Measurements from ENCODE around the gene ARMC2.
"Not testable (repeated sequence)": the region's sequence is repeated elsewhere in the genome, so short reads cannot be mapped to it uniquely, and the experiment has no call there.

The ARMC2 gene

DNA sequence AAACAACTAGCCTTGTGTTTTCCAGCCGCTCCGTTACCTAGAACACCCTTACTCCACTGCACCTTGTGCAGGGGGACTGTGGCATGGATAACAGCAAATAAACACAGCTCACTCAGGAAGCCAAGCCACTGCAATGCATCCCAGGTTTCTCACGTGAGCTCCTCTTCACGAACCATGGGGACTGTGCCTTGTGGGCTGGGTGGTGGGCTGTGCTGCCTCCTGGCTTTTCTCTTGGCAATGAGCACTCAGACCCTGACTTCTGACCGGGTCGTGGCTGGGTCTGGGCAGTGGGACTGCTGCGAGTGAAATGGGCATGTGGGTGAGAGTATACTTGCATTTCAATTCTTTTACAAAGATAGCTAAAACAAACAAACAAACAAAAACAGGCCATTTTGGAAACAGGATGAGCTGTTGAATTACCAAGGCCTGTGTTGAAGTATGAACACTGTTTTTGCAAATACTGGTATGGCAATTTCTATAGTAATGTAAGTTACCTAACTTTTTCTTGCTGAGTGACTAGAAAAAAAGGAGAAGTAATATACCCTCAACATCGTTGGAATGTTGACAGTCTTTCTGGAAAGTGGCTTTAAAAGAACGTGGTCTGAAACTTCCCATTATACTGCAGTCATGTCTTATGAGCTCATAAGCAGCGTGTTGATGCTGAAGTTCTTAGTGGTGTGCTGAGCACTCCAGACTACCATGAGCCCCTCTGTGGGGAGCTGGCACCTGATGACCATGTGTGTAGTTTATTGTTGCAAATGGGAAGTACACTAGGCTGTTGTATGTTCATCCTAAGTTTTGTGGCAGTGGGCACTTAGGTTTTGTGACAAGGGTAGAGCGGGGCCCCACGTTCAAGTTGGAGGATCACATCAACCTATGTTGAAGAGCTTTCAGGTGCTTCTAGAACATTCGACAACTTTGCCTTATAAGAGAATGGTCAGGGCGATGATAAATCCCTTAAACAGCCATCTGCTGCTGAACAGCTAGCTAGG is 120.4 kb downstream of the ARMC2 start:
- ATAC-seq (replicated peaks) = no peak
- Mint-ChIP-seq H3K27ac (no peak overlapping the region), H3K4me3 (no peak overlapping the region), H3K36me3 (no peaks in the 10 kb centered on the region), H3K9me3 (no peaks in the 10 kb centered on the region), H3K4me1 (peaks cover 10 to 17% of the 10 kb centered on the region in 2 donors), H3K27me3 (no peaks in the 10 kb centered on the region)
- DNase-seq = no peak

DNA sequence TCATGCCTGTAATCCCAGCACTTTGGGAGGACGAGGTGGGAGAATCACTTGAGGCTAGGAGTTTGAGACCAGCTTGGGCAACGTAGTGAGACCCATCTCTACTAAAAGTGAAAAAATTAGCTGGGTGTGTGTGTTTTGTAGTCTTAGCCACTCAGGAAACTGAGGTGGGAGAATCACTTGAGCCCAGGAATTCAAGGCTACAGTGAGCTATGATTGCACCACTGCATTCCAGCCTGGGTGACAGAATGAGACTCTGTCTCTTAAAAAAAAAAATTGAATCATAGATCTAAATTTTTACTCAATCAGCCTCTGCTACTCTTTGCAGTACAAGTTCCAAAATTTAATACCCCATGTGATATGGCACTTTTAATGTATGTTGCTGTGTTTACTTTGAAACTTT is 121.6 kb downstream of the ARMC2 start:
- Mint-ChIP-seq H3K27me3 (no peaks in the 10 kb centered on the region), H3K4me3 (no peak overlapping the region), H3K36me3 (no peaks in the 10 kb centered on the region), H3K27ac (no peak overlapping the region), H3K9me3 (no peaks in the 10 kb centered on the region), H3K4me1 (peaks cover 10 to 17% of the 10 kb centered on the region in 2 donors)
- ATAC-seq (replicated peaks) (no peak), DNase-seq (no peak)

DNA sequence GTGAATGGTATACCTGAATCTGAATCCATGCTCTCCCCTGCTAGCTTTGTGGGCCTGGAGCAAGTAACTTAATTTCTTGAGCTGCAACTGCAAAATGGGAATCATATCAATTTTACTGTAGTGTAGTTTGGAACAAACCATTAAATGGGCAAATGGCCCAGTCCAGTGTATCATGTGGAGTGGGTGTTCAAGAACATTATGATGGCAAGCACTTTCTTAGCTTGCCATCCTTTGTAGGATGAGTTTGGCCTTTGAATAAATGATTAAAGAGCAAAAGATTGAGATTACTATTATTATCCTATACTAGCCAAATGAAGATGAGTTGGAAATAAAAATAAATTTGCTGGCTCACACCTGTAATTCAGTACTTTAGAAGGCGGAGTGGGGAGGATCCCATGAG is 126.0 kb downstream of the ARMC2 start:
- H3K27ac Mint-ChIP-seq = peak overlapping the region; percentile 26
- no peak for ATAC-seq (replicated peaks)
- DNase-seq = no peak
- H3K4me1 Mint-ChIP-seq = no peaks in the 10 kb centered on the region
- peaks cover 0 to 4% of the 10 kb centered on the region in 2 donors for H3K9me3 Mint-ChIP-seq
- no peaks in the 10 kb centered on the region for H3K27me3 Mint-ChIP-seq
- H3K4me3 Mint-ChIP-seq = no peak overlapping the region
- H3K36me3 Mint-ChIP-seq = peaks cover 0 to 11% of the 10 kb centered on the region in 2 donors

- Mint-ChIP-seq H3K9me3 (peaks cover 0 to 10% of the 10 kb centered on the region in 2 donors), H3K36me3 (peaks cover 7 to 24% of the 10 kb centered on the region in 2 donors)
- H3K4me1 Mint-ChIP-seq; H3K4me3 Mint-ChIP-seq; ATAC-seq (replicated peaks); H3K27ac Mint-ChIP-seq; H3K27me3 Mint-ChIP-seq; DNase-seq: not testable (repeated sequence)
Measured at GRCh38 chr6:108978638-108979037, 130.4 kb downstream of the ARMC2 start.

DNA sequence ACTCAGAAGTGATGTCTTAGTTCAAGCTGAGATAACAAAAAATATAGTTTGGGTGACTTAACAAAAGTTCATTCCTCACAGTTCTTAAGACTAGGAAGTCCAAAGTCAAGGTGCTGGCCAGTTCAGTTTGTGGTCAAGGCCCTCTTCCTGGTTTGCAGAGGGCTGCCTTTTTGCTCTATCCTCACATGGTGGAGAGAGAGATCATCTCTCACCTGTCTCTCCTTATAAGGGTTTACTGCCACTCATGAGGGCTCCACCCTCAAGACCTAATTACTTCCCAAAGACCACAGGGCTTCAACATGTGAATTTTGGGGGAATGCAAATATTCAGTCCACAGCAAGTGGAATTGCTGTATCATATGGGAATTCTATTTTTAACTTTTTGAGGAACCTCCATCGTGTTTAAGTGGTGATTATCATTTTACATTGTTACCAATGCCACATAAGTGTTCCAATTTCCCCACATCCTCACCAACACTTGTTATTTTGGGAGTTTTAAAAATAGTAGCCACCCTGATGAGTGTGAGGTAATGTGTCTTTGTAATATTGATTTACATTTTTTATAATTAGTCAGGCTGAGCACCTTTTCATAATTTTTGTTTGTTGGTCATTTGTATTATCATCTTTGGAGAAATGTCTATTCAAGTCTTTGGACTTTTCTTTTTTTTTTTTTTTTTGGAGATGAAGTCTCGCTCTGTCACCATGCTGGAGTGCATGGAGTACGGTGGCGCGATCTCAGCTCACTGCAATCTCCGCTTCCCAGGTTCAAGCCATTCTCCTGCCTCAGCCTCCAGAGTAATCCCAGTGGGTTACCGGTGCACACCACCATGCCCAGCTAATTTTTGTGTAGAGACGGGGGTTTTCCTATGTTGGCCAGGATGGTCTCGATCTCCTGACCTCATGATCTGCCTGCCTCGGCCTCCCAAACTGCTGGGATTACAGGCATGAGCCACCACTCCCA is 134.2 kb downstream of the ARMC2 start:
- H3K4me3 Mint-ChIP-seq = no peak overlapping the region
- ATAC-seq (replicated peaks) = no peak
- H3K9me3 Mint-ChIP-seq = peaks cover 0 to 8% of the 10 kb centered on the region in 2 donors
- no peaks in the 10 kb centered on the region for H3K27me3 Mint-ChIP-seq
- H3K36me3 Mint-ChIP-seq = peaks cover 9 to 31% of the 10 kb centered on the region in 2 donors
- DNase-seq = no peak
- no peak overlapping the region for H3K27ac Mint-ChIP-seq
- no peaks in the 10 kb centered on the region for H3K4me1 Mint-ChIP-seq

DNA sequence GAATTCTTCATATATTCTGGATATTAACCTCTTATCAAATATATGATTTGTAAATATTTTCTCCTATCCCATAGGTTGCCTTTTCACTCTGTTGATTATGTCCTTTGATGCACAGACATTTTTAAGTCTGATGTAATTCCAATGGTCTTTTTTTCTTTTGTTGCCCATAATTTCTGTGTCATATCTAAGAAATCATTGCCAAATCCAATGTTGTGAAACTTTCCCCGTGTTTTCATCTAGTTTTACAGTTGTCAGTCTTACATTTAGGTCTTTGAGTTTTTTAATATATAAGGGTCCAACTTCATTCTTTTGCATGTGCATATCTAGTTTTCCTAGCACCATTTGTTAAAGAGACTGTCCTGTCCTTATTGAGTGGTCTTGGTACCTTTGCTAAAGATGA is 134.9 kb downstream of the ARMC2 start:
- H3K27me3 Mint-ChIP-seq = no peaks in the 10 kb centered on the region
- no peak for DNase-seq
- H3K4me3 Mint-ChIP-seq = no peak overlapping the region
- peaks cover 0 to 8% of the 10 kb centered on the region in 2 donors for H3K9me3 Mint-ChIP-seq
- no peak for ATAC-seq (replicated peaks)
- no peak overlapping the region for H3K27ac Mint-ChIP-seq
- H3K36me3 Mint-ChIP-seq = peaks cover 11 to 31% of the 10 kb centered on the region in 2 donors
- no peaks in the 10 kb centered on the region for H3K4me1 Mint-ChIP-seq

DNA sequence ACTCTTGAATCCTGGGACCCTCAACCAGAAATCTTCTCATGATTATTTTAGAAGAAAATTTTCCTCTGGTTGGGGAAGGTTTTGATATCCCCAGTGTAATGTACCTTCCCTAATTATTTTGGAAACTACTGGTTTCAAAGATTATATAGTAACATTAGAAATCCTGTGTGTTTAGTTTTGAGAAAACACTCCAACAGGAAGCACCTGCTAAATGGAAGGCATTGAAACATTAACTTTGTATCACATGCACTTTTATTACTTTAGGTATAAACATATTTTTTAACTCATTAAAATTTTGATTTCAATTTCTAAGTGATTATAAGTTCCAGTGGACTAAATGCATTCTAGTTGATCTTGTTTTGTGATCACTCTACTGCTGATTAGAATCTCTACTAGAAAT is 137.1 kb downstream of the ARMC2 start:
- Mint-ChIP-seq H3K27ac (no peak overlapping the region), H3K4me3 (no peak overlapping the region), H3K36me3 (peaks cover 17 to 37% of the 10 kb centered on the region in 2 donors), H3K4me1 (no peaks in the 10 kb centered on the region), H3K27me3 (no peaks in the 10 kb centered on the region), H3K9me3 (peaks cover 0 to 4% of the 10 kb centered on the region in 2 donors)
- no peak for DNase-seq
- ATAC-seq (replicated peaks) = no peak

- H3K9me3 Mint-ChIP-seq = peaks cover 0 to 4% of the 10 kb centered on the region in 2 donors
- no peak overlapping the region for H3K27ac Mint-ChIP-seq
- H3K4me3 Mint-ChIP-seq = no peak overlapping the region
- peaks cover 28 to 44% of the 10 kb centered on the region in 2 donors for H3K36me3 Mint-ChIP-seq
- DNase-seq (no peak), ATAC-seq (replicated peaks) (no peak)
- no peaks in the 10 kb centered on the region for H3K4me1 Mint-ChIP-seq
- H3K27me3 Mint-ChIP-seq = no peaks in the 10 kb centered on the region
Measured at GRCh38 chr6:108987156-108987555, 138.9 kb downstream of the ARMC2 start.

DNA sequence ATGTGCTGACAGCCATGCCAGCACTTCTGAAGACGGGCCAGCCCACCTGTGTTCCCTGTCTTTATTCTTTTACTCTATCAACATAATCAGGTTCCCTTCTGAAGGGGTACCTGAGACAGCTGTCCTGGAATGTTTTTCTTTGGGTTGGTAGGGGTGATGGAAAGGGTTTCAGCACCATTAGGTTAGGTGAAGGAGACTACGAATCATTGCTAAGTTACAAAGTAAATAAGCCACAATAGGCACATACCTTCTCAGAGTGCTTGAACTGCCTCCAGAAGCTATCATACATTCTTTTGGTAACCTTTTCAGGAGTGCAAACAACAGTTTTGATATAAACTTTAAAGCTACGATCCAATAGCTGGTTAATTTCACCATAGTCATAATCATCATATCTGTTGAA is 140.1 kb downstream of the ARMC2 start:
- no peak for ATAC-seq (replicated peaks)
- Mint-ChIP-seq H3K4me3 (no peak overlapping the region), H3K4me1 (no peaks in the 10 kb centered on the region), H3K36me3 (peaks cover 26 to 40% of the 10 kb centered on the region in 2 donors), H3K9me3 (peaks cover 0 to 2% of the 10 kb centered on the region in 2 donors), H3K27me3 (no peaks in the 10 kb centered on the region), H3K27ac (no peak overlapping the region)
- DNase-seq = no peak

GRCh38 chr6:108988765-108989164 is 140.5 kb downstream of the ARMC2 start:
- H3K9me3 Mint-ChIP-seq = peaks cover 0 to under 1% of the 10 kb centered on the region in 2 donors
- H3K36me3 Mint-ChIP-seq = peaks cover 26 to 38% of the 10 kb centered on the region in 2 donors
- no peak overlapping the region for H3K4me3 Mint-ChIP-seq
- no peaks in the 10 kb centered on the region for H3K27me3 Mint-ChIP-seq
- no peaks in the 10 kb centered on the region for H3K4me1 Mint-ChIP-seq
- H3K27ac Mint-ChIP-seq = no peak overlapping the region
- no peak for DNase-seq
- no peak for ATAC-seq (replicated peaks)

GRCh38 chr6:108989700-108990099 is 141.5 kb downstream of the ARMC2 start:
- DNase-seq (no peak), ATAC-seq (replicated peaks) (no peak)
- no peaks in the 10 kb centered on the region for H3K9me3 Mint-ChIP-seq
- H3K4me1 Mint-ChIP-seq = no peaks in the 10 kb centered on the region
- no peaks in the 10 kb centered on the region for H3K27me3 Mint-ChIP-seq
- no peak overlapping the region for H3K27ac Mint-ChIP-seq
- no peak overlapping the region for H3K4me3 Mint-ChIP-seq
- peaks cover 27 to 32% of the 10 kb centered on the region in 2 donors for H3K36me3 Mint-ChIP-seq

- DNase-seq (no peak), ATAC-seq (replicated peaks) (no peak)
- H3K9me3 Mint-ChIP-seq = no peaks in the 10 kb centered on the region
- no peak overlapping the region for H3K27ac Mint-ChIP-seq
- H3K27me3 Mint-ChIP-seq = no peaks in the 10 kb centered on the region
- no peaks in the 10 kb centered on the region for H3K4me1 Mint-ChIP-seq
- H3K4me3 Mint-ChIP-seq = no peak overlapping the region
- H3K36me3 Mint-ChIP-seq = peaks cover 21 to 23% of the 10 kb centered on the region in 2 donors
Measured at GRCh38 chr6:108993876-108994275, 145.7 kb downstream of the ARMC2 start.

GRCh38 chr6:108995296-108995695 is 147.1 kb downstream of the ARMC2 start:
- ATAC-seq (replicated peaks) (no peak), DNase-seq (no peak)
- Mint-ChIP-seq H3K4me3 (no peak overlapping the region), H3K36me3 (peaks cover 19 to 23% of the 10 kb centered on the region in 2 donors), H3K27ac (no peak overlapping the region), H3K27me3 (no peaks in the 10 kb centered on the region), H3K9me3 (no peaks in the 10 kb centered on the region), H3K4me1 (no peaks in the 10 kb centered on the region)

GRCh38 chr6:108996208-108996607 is 148.0 kb downstream of the ARMC2 start:
- Mint-ChIP-seq H3K27me3 (no peaks in the 10 kb centered on the region), H3K9me3 (no peaks in the 10 kb centered on the region), H3K36me3 (peaks cover 14 to 18% of the 10 kb centered on the region in 2 donors), H3K4me3 (no peak overlapping the region), H3K4me1 (peaks cover 0 to under 1% of the 10 kb centered on the region in 2 donors), H3K27ac (no peak overlapping the region)
- ATAC-seq (replicated peaks) = no peak
- no peak for DNase-seq

Data from stimulated activated naive B cell treated with anti-CD40 and anti-IgM and Interleukin-4, amounts not matched to agents 10 μg/mL and 1 μg/mL and 100 μg/mL, for 72 hours (primary cell).